ENCODE data around the gene ENO4.

- TF ChIP-seq CTCF (IDR thresholded peaks at IDR 0.05) (no peak), POLR2A (IDR thresholded peaks at IDR 0.05) (no peak)
Measured at GRCh38 chr10:116909307-116909706, 60.0 kb downstream of the ENO4 start.

Data from testis (tissue), 2 donors.